HEK293T (cell line): ENCODE results near the gene SH2B2.

ENCODE experiments used
- ELF4 ChIP-seq: fragments of 450-650 bp; IDR thresholded peaks from 2 replicates; pipeline ENCODE4 v1.6.1; 2017; ENCODE audit warnings: antibody characterized with exemption
- FOXM1 ChIP-seq: fragments of 450-650 bp; IDR thresholded peaks from 2 replicates; pipeline ENCODE4 v1.6.1; 2017; ENCODE audit warnings: mild to moderate bottlenecking, borderline replicate concordance
- SUZ12 ChIP-seq: fragments of 450-650 bp; IDR thresholded peaks from 2 replicates; pipeline ENCODE4 v1.6.1; 2016; ENCODE audit warnings: mild to moderate bottlenecking

DNA sequence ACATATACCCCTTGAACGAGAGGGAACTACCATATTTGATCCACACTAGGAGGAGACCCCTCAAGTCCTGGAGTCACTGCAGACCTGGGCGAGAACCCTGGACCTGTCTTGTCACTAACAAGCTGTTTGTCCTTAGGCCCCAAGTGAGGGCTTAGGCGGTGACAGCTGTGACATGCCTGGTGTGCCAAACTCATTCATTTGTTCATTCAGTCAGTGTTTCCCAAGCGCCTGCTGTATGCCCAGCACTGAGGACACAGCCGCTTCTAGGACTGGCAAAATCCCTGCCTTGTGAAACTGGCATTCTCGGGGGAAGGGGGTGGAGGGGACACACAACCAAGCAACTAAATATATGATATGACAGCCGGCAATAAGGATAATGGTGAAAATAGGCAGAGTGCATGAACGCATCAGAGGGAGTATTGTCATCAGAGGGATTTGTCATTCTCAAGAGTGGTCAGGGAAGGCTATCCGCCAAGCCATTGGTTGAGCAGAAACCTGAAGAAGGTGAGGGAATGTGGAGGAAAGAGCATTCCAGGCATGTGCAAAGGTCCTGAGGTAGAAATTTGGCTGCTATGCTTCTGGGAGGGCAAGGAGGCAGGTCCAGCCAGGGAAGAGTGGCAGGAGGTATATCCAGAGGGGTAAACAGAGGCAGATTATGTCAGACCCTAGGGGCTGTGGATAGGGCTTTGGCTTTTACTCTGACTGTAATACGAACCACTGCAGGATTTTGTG lies 11.0 kb downstream of the SH2B2 start:
- no peak for TF ChIP-seq ELF4
- no peak for TF ChIP-seq FOXM1
- TF ChIP-seq SUZ12: no peak
